HG03103 (cell line): Measurements from ENCODE around the gene DCHS1.
A peak's percentile ranks its signal among the peaks of the same experiment; 100 is the strongest.

Experiments
- ATAC-seq: cut with Tn5 transposase; IDR thresholded peaks from one replicate; pipeline ENCODE4 v1.9.1; 2021; ENCODE audit warnings: low read depth; ENCODE audit not compliant: unreplicated experiment

Gene DCHS1

DNA sequence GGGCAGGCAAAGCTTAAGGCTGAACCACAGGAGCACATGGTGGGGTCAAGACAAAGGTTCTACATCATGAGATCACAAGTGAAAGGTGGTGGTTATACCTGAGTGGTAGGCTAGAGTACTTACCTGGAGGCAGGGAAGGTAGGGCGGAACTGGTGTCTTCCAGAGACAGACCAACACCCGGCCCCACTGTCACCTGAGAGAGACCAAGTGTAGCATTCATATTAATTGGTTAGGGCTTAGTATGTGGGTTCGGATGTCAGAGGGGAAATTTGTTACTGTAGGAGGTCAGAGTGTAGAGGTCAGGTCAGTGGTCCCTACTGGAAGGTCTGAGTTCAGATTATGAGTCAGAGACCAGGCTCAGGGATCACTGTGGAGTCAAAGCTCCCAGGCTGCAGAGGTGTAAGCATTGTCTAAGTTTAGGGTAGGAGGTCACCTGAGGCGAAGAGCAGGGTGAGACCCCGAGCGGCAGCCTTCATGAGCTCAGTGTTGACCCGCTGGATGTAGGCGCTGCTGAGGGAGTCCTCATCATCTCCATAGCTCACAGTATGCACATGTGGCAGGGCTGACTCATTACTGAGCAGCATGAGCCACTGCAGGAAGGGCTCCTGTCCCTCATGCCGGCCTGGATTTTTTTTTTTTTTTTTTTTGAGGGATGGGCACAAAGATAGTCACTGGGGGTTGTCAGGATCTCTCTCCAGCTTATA is 39.6 kb downstream of the DCHS1 start:
- ATAC-seq = no peak

DNA sequence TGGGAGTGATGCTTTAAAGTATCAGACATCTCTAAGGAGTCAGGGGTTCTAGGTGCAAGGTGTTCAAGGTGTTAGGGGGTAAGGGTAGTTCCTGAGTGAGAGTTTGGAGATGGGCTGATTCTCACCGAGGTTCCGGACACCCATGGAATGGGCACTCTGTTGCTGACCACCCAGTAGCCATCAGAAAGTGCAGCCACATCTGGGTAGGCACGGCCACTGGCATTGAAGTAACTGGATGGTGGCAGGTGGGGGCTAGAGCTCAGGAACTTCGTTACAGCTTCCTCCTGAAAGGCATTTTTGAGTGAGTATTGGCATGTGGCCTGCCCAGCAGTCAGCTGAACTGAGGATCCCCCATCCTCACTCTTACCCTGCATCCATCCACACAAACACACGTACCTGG is 40.6 kb downstream of the DCHS1 start:
- no peak for ATAC-seq

DNA sequence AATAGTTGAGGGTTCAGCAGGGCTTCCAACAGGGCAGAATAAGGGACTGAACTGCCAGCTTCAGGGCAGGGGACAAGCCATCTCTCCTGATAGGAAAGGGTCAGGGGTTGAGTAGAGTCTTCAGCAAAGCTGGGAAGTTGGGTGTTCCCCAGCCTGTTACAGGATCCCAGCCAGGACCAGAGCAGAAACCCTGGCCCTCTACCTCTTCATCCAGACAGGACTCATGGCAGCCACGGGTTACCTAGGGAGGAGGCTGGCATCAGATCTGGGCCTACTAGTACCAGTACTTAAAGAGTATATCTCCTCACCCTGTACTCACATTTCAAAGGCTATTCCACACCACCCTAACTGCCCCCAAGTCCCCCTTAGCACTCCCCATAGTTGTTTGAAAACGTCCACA is 41.2 kb downstream of the DCHS1 start:
- ATAC-seq = no peak

DNA sequence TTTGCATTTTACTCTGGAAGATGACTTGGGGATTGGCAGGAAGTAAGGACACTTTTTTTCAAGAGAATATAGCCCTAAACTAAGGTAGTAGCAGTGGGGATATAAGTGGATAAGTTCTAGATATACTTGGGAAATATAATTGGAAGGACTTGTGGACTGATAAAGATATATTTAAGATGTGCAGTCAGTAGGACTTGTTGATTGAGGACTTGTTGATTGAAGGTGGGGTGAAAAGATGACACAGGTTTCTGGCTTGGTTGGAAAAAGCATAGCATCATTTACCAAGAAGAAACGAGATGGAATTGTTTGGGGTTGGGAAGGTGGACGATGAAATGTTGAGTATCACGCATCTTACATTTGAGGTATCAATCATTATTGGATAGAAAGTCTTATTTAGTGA is 42.1 kb downstream of the DCHS1 start:
- ATAC-seq = no peak

DNA sequence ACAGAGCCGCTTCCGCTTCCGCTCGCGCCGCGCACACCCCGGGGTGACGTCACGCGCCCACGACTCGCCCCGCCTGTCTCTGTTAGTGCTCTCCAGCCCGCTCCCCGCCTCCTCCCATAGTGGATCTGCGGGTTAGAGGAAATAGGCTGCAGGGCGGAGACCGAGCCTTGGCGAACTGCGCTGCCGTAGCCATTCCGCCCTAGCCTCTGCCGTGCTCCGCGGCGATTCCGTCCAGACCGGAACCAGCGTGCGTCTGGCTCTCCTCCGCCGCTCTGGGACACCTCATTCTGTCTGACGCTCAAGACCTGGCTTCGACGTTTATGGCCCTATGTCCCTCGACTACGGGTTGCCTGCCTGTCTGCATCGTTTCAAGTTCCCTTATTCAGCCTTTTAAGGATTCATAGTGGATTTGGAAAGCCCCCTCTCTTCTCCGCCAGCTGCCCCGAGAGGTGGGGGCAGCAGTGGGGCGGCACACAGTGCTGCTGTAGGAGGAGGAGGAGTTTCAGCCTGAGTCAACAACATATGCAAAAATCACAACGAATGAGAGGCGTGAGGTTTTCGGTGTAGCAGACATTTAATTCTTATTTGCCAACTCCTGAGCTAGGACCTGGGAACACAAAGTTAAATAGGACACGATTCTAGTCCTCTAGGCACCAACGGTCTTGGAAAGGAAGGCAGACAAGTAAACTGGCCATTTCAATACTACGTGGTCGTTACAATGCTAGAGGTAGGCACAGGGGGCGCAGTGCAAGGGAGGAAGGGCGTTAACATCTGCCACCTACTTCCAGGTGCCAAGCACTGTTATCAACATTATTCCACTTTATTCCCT is 43.2 kb downstream of the DCHS1 start, which contains the start of gene TAF10:
Gene TAF10, minus strand, starts transcription at position 4 of the 829 bp plus-strand sequence. CDS start 27 bp downstream, outside the sequence.
- ATAC-seq = peak; percentile 75

DNA sequence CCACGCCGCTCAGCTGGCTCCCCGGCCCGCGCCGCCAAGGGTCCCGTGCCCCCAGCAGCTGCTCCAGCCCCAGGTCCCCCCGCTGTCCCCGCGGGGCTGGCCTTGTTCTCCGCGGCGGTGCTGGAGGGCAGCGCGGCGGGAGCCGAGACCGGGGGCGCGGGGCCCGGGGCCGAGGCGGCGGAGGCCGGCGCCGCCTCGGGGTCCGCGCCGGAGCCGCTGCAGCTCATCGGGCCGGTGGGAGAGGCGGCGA is 43.7 kb downstream of the DCHS1 start:
- peak; percentile 20 for ATAC-seq

DNA sequence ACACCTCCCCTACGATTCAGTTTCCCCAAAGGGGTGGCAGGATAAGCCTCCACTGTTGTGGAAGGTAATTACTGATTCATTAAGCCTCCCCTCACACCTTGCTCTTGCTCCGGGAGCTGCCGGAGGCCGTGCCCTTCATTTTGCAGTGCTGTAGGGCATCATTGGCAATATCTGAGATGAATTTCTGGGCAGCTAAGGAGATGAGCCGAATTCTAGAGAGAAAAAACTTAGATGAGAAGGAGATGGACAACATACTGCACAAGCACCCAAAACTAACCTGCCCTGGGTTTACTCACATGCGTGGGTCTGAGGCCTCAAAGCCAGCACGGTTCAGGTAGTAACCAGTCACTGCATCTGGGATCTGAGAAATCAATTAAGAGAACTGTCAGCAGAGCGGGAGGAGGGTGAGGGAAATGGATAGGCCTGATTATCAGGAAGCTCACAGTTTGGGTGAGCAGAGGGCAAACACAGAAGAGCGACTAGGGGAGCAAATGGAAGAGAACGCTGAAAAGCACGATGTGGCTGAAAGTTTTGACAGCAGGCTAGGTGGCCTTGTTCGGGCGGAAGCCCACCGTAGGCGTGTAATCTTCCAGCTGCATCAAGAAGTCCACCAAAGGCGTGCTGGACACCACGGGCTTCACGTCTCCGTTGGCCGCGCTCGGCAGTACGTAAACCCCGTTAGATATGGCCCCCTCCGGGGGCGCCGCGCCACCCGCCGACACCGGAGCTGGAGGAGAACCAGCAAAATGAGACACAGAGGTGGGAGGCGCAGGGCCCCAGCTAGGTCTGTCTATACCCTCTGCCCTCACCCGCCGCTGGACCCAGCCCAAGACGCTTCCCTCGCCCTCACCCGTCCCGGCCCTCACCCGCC is 44.3 kb downstream of the DCHS1 start:
- no peak for ATAC-seq

DNA sequence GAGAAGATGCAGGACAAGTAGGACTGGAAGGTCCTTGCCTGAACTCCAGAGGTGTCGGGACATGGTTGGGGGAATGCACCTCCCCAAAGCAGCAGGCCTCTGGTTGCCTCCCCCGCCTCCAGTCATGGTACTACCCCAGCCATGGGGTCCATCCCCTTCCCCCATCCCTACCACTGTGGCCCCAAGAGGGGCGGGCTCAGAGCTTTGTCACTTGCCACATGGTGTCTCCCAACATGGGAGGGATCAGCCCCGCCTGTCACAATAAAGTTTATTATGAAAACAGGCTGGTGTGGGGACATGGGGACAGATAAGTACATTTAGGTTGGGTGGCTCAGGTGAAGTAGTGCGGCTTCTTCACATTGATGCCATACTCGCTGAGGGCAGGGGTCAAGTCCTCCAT is 45.0 kb downstream of the DCHS1 start:
- ATAC-seq = no peak

DNA sequence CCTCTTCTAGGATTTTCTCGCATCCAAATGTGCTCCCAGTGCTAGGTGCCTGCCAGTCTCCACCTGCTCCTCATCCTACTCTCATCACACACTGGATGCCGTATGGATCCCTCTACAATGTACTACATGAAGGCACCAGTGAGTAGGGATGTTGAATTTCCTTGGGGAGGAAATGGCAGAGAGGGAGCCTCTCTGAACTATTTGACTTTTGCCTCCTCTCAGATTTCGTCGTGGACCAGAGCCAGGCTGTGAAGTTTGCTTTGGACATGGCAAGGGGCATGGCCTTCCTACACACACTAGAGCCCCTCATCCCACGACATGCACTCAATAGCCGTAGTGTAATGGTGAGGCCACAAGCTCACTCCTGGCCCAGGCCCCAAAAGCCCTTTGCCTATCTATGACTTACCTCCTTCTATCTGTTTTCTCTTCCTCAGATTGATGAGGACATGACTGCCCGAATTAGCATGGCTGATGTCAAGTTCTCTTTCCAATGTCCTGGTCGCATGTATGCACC is 46.0 kb downstream of the DCHS1 start:
- no peak for ATAC-seq

DNA sequence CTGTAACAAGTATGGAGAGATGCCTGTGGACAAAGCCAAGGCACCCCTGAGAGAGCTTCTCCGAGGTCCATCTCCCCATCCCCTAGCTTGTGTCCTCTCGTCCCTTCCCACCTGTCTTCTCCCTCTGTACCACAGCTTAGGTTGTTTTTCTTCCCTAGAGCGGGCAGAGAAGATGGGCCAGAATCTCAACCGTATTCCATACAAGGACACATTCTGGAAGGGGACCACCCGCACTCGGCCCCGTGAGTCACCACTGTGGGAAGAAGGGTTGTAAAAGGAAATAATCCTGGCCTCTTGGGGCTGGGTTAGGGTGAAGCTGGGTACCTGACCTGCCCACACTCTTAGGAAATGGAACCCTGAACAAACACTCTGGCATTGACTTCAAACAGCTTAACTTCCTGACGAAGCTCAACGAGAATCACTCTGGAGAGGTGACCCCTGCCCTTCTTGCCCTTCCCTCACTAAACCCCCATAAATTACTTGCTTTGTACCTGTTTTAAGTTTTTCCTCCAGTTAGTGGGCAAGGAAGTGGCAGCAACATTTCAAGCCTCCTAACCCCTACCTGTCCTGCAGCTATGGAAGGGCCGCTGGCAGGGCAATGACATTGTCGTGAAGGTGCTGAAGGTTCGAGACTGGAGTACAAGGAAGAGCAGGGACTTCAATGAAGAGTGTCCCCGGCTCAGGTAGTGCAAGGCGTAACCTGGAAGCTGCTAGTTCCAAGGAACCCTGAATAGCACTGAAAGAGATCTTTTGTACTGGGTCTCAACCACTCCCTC is 46.7 kb downstream of the DCHS1 start:
- ATAC-seq = no peak

DNA sequence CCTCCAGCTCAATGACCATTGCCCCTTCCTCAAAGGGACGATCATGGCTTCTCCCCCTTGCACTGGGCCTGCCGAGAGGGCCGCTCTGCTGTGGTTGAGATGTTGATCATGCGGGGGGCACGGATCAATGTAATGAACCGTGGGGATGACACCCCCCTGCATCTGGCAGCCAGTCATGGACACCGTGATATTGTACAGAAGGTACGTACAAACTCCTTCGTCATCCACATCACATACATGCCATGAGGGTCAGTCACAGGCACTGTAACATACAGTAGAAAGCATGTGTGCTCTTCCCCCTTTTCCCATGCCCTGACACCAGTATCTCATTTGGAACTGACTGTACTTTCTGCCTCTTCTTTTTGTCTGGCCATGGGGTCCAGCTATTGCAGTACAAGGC is 47.6 kb downstream of the DCHS1 start:
- no peak for ATAC-seq

DNA sequence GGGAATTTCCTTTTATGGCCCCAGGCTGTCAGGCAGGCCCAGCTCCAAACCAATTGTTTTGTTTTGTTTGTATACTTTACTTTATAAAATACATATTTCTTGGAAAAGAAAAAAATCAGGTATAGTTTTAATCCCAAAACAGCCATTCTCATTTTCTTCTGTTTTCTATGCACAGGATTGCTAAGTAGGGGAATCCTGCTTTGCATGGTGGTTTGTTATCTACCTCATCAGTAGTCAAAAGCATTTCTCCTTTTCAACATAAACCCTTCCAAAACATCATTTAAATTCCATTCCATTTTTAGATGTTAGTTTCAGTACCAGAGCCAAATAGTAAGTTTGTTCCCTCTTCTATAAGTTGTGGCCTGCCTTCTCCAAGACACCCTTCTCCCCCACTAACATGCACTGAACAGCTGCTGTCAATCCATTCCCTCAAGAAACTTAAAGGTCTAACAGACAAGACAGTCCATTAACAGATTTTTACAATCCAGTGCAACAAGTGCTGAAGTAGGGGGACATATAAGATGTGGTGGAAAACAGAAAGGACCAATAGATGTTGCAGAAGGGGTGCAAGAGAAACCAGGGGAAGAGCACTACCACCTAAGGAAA is 48.3 kb downstream of the DCHS1 start:
- no peak for ATAC-seq

DNA sequence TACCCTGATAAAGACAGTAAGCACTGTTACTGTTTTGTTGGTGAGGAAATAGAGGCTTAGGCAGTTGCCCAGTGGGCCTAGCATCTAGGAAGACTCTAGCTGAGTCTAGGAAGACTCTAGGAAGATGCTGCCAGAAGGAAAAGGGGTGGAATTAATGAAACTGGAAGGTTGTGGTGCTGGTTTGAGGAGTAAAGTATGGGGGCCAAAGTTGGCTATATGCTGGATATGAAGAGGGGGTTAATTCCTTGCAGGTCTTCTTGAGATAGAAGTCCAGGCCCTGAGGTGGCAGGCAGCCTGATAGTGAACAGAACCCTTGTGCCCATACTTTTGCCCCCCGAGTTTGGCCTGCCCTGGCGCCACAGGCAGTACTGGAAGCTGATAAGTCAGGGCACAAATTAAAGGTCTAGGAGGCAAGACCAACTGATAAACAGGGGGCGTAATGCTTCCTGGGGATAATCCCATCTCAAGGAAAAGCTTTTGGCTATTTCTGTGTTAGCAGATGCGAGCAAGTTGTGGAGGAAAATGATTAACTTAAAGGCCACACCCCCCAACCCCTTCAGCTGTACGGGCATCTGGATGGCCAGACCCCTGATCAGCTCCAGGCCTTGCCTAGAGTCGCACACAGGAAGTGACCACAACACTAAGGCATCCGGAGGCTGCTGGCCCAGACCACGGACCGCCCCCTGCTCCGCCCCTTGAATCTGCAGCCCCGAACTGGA is 49.0 kb downstream of the DCHS1 start:
- ATAC-seq = peak; percentile 40

DNA sequence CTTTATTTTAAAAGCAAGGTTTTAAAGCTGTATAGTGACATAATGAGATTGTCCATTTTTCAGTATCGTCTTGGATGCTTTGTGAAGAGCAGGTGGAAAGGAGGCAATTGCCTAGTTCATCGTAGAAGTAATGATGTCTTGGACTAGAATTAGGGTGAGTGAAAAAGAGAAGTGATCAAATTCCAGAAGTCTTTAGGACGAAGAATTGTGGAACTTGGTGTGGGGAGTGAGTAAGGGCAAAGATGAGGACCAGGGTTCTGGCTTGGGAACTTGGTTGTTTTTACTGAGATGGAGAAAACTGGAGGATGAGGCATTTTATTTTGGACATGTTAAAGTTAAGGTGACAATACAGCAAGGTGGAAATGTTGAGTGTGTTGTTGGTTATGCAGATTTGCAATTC is 50.8 kb downstream of the DCHS1 start:
- ATAC-seq = no peak

DNA sequence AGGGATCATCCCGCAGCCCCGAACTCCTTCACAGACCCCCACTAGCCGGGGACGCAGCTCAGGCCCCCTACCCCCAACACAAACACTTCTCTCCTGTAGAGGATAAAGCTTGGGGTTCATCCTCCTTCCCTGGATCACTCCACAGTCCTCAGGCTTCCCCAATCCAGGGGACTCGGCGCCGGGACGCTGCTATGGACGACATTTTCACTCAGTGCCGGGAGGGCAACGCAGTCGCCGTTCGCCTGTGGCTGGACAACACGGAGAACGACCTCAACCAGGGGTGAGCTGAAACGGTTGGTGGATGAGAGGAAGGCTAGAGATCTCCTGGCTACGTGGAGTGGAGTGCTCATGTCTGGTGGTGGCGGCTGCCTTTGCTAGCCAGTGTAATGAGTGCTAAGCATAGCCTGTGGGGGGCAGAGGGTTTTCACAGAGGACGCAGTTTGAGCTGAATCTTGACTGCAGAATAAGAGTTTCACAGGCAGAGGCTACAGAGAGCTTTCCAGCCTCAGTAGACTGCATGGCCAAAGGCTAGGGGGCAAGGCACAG is 51.5 kb downstream of the DCHS1 start:
- ATAC-seq = peak; percentile 34

DNA sequence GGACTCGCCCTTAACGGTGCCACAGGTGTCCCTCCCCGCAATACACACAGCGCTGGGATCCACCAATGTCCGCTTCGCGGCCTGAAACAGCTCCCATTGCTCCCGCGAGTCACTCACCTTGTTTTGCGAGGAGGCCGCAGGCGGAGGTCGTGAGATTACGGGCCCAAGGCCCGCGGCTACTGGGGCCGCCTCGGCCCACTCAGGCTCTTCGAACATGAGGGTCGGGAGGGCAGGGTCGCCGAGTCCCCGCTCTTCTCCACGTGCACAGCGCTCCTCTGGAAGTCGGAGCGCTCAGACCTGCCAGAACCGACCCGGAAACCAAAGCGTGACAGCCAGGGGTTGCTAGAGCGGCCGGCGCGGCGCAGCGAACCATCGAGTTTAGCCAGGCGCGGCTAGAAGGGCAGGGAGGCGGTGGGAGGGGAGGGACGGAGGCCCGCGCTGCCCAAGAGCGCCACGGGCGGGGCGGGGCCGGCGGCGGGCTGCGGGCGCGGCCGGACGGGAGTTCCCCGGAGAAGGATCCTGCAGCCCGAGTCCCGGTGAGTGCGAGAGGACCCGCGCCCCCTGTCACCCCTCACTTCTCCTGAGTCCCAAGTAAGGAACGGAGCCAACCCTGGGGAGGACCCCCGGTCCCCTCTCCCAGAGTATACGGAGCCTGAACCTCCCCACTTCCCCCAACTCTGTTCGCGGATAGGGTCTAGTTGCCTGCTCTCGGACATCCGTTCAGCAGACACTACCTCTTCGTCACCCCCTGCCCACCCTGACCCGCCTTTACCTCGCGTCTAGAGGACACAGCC is 52.1 kb downstream of the DCHS1 start, which contains the start of the genes ILK and RRP8:
Gene ILK, plus strand, starts transcription at position 488 of the 794 bp plus-strand sequence. CDS start 498 bp downstream, outside the sequence.
Gene RRP8, minus strand, starts transcription at position 330 of the 794 bp plus-strand sequence. Its CDS starts 114 bp downstream, at position 216.
- peak; percentile 78 for ATAC-seq

DNA sequence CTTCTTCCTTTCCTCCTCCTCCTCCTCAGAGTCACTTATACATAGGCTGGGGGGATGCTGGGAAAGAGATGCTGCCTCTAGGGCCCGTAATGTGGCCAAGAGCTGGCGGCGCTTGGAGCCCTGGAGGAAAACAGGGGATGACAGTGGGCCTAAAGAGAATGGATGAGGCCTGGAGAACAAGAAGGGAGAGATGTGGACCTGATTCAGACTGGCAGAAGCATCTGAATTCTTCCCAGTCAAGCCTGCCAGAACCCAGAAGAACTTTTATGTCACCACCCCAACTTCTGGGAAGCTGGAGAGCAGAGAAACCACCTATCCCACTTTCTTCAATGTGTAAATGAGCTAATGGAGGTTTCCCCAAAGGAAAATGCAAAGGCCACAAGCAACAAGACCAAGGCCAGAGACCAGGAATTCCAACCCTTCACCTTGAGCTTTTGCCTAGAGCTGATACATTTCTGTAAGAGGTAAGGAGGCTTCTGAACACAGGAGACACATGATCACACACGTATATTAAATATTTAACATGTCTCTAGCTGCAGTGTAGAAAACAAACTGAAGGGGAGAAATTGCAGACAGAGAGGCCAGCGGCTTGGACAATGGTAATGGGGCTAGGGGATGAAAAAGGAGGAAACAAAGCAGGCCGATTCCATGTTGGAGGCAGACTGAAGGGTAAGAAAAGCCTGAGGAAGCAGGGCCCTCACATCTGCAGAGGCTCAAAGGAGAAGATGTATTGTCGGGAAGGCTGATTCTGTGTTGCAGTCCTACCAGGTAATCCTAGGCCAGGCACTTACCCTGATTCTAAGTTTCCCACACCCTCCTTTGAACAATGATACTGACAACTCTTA is 53.3 kb downstream of the DCHS1 start:
- no peak for ATAC-seq
